ENCODE data around the gene OPN3. TPM values are rescaled to one million over a fixed set of nuclear protein-coding genes. Genes with fewer than 3 reads are reported as not detected.

The OPN3 gene
- total and polyA plus RNA-seq, 2 donors (not counting 3 experiments of a cell fraction or from before 2014, with no cell fraction given): 16.1 to 23.9 TPM

GRCh38 chr1:241678536-241678935, 38.4 kb upstream of the OPN3 start:
- intact Hi-C loops (cut with micrococcal nuclease): no loop called here
- no peaks in the 10 kb centered on the region for H3K36me3 ChIP-seq (ENCODE audit: control insufficient read depth in 2 of 2, extremely low read depth in 1 of 2, insufficient read depth in 2 of 2, low read length in 2 of 2)
- H3K27ac ChIP-seq (ENCODE audit: insufficient read depth, low read depth, low read length): no peak overlapping the region
- DNase-seq (ENCODE audit: low read depth, low spot score): no peak
- no peak for FAIRE-seq
- no peak overlapping the region for H3K4me3 ChIP-seq (replicated peaks in 1 of 3; ENCODE audit: insufficient read depth in 1 of 3, low read depth in 1 of 3, low read length in 3 of 3)
- H3K4me2 ChIP-seq (ENCODE audit: insufficient read depth, low read length): no peak overlapping the region
- H3K9ac ChIP-seq (replicated peaks; ENCODE audit: extremely low read depth, insufficient read depth, low read length): no peak overlapping the region
- no peak for TF ChIP-seq GATA2 (IDR thresholded peaks at IDR 0.05; ENCODE audit: insufficient read depth, insufficient read length, low read depth, low read length)
- no peak for TF ChIP-seq POLR2A (IDR thresholded peaks at IDR 0.05; ENCODE audit: low read depth, low read length)
- TF ChIP-seq MAX (IDR thresholded peaks at IDR 0.05; ENCODE audit: insufficient read depth, insufficient read length): no peak
- TF ChIP-seq EZH2 (IDR thresholded peaks at IDR 0.05; ENCODE audit: borderline replicate concordance, low read depth, low read length, severe bottlenecking): no peak
- TF ChIP-seq FOS (IDR thresholded peaks at IDR 0.05; ENCODE audit: borderline replicate concordance, insufficient read depth, low read length): no peak
- no peak for TF ChIP-seq POLR2AphosphoS5 (IDR thresholded peaks at IDR 0.05; ENCODE audit: insufficient read depth, low read depth, low read length)
- no peak for TF ChIP-seq CTCF (IDR thresholded peaks at IDR 0.05; ENCODE audit: extremely low read depth in 1 of 2, insufficient read depth in 1 of 2, low read depth in 1 of 2, low read length in 2 of 2)
- TF ChIP-seq MYC (IDR thresholded peaks at IDR 0.05; ENCODE audit: low read depth, low read length): no peak
- TF ChIP-seq JUN (IDR thresholded peaks at IDR 0.05; ENCODE audit: borderline replicate concordance, insufficient read depth, insufficient read length, low read depth): no peak
- dilution Hi-C loops (cut with MboI; ENCODE audit: extremely low pct_ligation_motif_present, low sequenced_read_pairs): no loop called here
- no peaks in the 10 kb centered on the region for H3K27me3 ChIP-seq (ENCODE audit: control insufficient read depth in 2 of 2, insufficient read depth in 2 of 2, low read length in 2 of 2)
- H3K79me2 ChIP-seq (ENCODE audit: control insufficient read depth, insufficient read depth, low read length): no peaks in the 10 kb centered on the region
- H4K20me1 ChIP-seq (replicated peaks; ENCODE audit: control insufficient read depth, extremely low read depth, insufficient read depth, low read length): no peaks in the 10 kb centered on the region
- no peaks in the 10 kb centered on the region for H3K9me1 ChIP-seq (replicated peaks; ENCODE audit: control insufficient read depth, extremely low read depth, insufficient read depth, low read length)
- BruUV-seq (replicated peaks): no TSS peak
- no peaks in the 10 kb centered on the region for H3K4me1 ChIP-seq (ENCODE audit: control insufficient read depth, extremely low read depth, insufficient read depth, low read length)
- CTCF ChIA-PET: interaction anchor here (0.6 kb wide), 1 partner anchor 21 kb away, joined by 7 read pairs; no protein-coding TSS in a partner anchor
- no peaks in the 10 kb centered on the region for H3K9me3 ChIP-seq (replicated peaks; ENCODE audit: control insufficient read depth, insufficient read depth, low read length)
- no peak overlapping the region for H2AFZ ChIP-seq (ENCODE audit: low read depth, low read length)
- POLR2A ChIA-PET: no interaction called here
